ENCODE results near the gene CHRM1.
"Not testable (repeated sequence)": the region's sequence is repeated elsewhere in the genome, so short reads cannot be mapped to it uniquely, and the experiment has no call there.

Gene CHRM1

DNA sequence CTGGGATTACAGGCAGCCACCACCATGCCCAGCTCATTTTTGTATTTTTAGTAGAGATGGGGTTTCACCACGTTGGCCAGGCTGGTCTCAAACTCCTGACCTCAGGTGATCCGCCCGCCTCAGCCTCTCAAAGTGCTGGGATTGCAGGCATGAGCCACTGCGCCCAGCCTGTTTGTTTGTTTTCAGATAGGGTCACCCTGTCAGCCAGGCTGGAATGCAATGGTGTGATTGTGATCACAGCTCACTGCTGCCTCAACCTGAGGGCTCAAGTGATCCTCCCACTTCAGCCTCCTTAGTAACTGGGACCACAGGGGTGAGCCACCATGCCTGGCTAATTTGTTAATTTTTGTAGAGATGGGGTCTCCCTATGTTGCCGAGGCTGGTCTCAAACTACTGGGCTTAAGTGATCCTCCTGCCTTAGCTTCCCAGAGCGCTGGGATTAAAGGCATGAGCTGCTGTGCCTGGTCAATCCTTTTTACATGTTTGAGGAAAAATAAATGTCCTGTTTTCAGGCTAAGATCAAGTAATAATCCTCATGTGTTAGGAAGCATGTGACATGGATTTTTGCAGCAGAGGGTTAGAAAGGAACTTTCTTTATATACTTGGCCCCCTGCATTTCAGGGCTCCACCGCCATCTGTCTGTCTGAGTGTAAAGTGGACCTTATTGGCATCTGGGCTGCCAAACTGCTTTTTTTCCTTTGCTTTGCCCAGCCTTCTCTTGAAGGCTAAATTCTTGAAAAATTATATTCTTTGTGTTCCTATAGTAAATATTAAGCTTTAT, 45.3 kb downstream of the CHRM1 start:
- no peak for DNase-seq (ENCODE audit: low read depth, low spot score)

DNA sequence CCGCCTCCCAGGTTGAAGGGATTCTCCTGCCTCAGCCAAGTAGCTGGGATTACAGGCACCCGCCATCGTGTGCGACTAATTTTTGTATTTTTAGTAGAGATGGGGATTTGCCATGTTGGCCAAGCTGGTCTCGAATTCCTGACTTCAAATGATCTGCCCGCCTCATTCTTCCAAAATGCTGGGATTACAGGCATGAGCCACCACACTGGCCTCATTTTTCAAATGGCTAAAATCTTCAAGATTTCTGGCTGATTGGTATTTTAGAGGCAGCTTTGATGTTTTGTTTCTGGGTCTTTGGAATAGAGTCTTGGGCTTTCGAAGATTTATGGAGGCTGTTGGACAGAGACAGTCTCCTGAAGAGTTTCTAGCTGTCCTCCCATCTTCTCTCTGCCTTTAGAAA, 46.3 kb downstream of the CHRM1 start:
- no peak for DNase-seq (ENCODE audit: low read depth, low spot score)

DNA sequence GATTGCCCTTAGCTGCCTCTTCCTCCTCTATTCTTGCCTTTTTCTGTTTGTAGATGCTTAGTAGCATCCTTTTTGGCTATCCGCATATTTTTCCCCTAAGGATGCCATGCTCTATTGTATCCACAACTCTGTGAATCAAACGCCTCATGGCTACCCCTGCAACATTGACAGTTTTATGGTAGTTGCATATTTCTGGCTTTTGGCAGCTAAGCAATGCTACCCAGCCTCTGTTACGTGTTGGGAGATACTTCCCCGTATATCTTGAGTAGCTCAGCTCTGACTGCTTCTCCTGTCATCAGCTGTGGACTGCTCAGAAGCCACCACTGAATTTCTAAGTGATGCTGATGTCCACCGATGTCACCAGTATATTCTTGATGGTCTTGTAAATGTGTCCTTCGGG, 55.5 kb downstream of the CHRM1 start:
- no peak for DNase-seq (ENCODE audit: low read depth, low spot score)

- no peak for DNase-seq (ENCODE audit: low read depth, low spot score)
Measured at GRCh38 chr11:62863687-62864335, 57.4 kb downstream of the CHRM1 start.

GRCh38 chr11:62861564-62862192, 59.5 kb downstream of the CHRM1 start:
- not testable (repeated sequence) for DNase-seq (ENCODE audit: low read depth, low spot score)

DNA sequence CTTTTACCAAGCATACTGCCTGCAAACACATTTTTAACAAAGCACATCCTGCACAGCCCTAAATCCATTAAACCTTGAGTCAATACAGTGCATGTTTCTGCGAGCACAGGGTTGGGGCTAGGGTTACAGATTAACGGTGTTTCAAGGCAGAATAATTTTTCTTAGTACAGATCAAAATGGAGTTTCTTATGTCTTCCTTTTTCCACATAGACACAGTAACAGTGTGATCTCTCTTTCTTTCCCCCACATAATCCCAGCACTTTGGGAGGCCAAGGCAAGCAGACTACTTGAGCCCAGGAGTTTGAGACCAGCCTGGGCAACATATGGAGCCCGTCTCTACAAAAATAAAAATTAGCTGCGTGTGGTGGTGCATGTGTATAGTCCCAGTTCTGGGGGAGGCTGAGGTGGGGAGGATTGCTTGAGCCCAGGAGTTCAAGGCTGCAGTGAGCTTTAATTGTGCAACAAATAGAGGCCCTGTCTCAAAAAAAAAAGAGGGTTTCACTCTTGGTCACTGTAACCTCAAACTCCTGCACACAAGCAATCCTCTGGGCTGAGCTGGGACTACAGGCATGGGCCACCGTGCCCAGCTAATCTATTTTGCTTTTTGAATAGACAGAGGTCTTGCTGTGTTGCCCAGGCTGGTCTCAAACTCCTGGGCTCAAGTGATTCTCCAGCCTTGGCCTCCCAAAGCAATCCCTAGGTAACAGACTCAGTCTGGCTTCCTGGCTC, 60.2 kb downstream of the CHRM1 start:
- DNase-seq (ENCODE audit: low read depth, low spot score) = no peak

DNA sequence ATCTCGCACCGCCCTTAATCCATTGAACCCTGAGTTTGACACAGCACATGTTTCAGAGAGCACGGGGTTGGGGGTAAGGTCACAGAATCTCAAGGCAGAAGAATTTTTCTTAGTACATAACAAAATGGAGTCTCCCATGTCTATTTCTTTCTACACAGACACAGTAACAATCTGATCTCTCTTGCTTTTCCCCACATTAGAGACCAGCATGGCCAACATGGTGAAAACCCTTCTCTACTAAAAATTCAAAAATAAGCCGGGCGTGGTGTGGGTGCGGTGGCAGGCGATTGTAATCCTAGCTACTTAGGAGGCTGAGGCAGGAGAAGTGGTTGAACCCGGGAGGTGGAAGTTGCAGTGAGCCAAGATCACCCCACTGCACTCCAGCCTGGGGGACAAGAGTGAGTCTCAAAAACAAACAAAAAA, 61.9 kb downstream of the CHRM1 start:
- not testable (repeated sequence) for DNase-seq (ENCODE audit: low read depth, low spot score)

Measured in smooth muscle cell of the brain vasculature (primary cell).